PFSK-1 (cell line): Measurements from ENCODE around the gene RHBDD2. TPM values are rescaled to one million over a fixed set of nuclear protein-coding genes. Genes with fewer than 3 reads are reported as not detected.

Experiments
- FOXP2 ChIP-seq: optimal IDR thresholded peaks from 2 replicates; pipeline ENCODE3; 2011; ENCODE audit warnings: borderline replicate concordance, control low read depth, inconsistent platforms; ENCODE audit not compliant: insufficient read depth; ENCODE audit errors: extremely low read length, extremely low read depth
- POLR2AphosphoS5 ChIP-seq: IDR thresholded peaks from 2 replicates; pipeline ENCODE4 v1.6.1; 2012; ENCODE audit warnings: low read depth, mild to moderate bottlenecking, control low read depth, low read length, moderate library complexity
- REST ChIP-seq, 2 experiments: IDR thresholded peaks; 2 replicates each; pipeline versions ENCODE4 v1.6.1 to v1.8.0; 2011 to 2012; ENCODE audit warnings: low read depth in 2 of 2, low read length in 2 of 2, control low read depth in 1 of 2, inconsistent platforms in 1 of 2, mild to moderate bottlenecking in 1 of 2, moderate library complexity in 1 of 2; ENCODE audit not compliant: insufficient read depth in 1 of 2
- SIN3A ChIP-seq: IDR thresholded peaks from 2 replicates; pipeline ENCODE4 v1.6.1; 2012; ENCODE audit warnings: mild to moderate bottlenecking, low read length, moderate library complexity, borderline replicate concordance; ENCODE audit not compliant: insufficient read depth
- TAF1 ChIP-seq: IDR thresholded peaks from 2 replicates; pipeline ENCODE4 v1.6.1; 2012; ENCODE audit warnings: low read length, control low read depth, borderline replicate concordance; ENCODE audit not compliant: insufficient read depth
- polyA plus RNA-seq: library from polyadenylated mRNA; unstranded; fragments of >200 nt; gene quantifications from one replicate; pipeline ENCODE4 v1.2.1, GENCODE V29; 2012; ENCODE audit warnings: low read depth, missing spikeins; ENCODE audit not compliant: insufficient read length

RHBDD2 gene
- 90.4 TPM for polyA plus RNA-seq

- TF ChIP-seq TAF1 = no peak
- TF ChIP-seq POLR2AphosphoS5 = peak; percentile 86
These were observed at the start of gene RHBDD2 for GRCh38 chr7:75878769-75879611. Gene RHBDD2, plus strand, starts transcription at chr7:75879034. Its CDS starts 49 bp downstream, at chr7:75879083.

GRCh38 chr7:75830978-75831377 lies 47.9 kb upstream of the RHBDD2 start:
- no peak for TF ChIP-seq POLR2AphosphoS5
- no peak for TF ChIP-seq REST (IDR thresholded peaks at IDR 0.05; ENCODE audit: insufficient read depth in 1 of 2, low read depth in 2 of 2, low read length in 2 of 2)
- no peak for TF ChIP-seq TAF1
- no peak for TF ChIP-seq SIN3A
- TF ChIP-seq FOXP2 = no peak

GRCh38 chr7:75835688-75836285 lies 43.0 kb upstream of the RHBDD2 start:
- TF ChIP-seq POLR2AphosphoS5 (no peak), REST (IDR thresholded peaks at IDR 0.05; ENCODE audit: insufficient read depth in 1 of 2, low read depth in 2 of 2, low read length in 2 of 2) (no peak), FOXP2 (no peak), SIN3A (no peak), TAF1 (no peak)

GRCh38 chr7:75836798-75837197 lies 42.0 kb upstream of the RHBDD2 start:
- TF ChIP-seq SIN3A (no peak), REST (IDR thresholded peaks at IDR 0.05; ENCODE audit: insufficient read depth in 1 of 2, low read depth in 2 of 2, low read length in 2 of 2) (no peak), TAF1 (no peak), FOXP2 (no peak), POLR2AphosphoS5 (no peak)

GRCh38 chr7:75840029-75840428 lies 38.8 kb upstream of the RHBDD2 start:
- no peak for TF ChIP-seq FOXP2
- no peak for TF ChIP-seq SIN3A

GRCh38 chr7:75842836-75843446 lies 35.9 kb upstream of the RHBDD2 start:
- no peak for TF ChIP-seq REST (IDR thresholded peaks at IDR 0.05; ENCODE audit: insufficient read depth in 1 of 2, low read depth in 2 of 2, low read length in 2 of 2)
- no peak for TF ChIP-seq SIN3A
- TF ChIP-seq POLR2AphosphoS5 = no peak
- TF ChIP-seq TAF1 = no peak
- no peak for TF ChIP-seq FOXP2
